ENCODE data around the gene MAP1LC3B.

The MAP1LC3B gene

DNA sequence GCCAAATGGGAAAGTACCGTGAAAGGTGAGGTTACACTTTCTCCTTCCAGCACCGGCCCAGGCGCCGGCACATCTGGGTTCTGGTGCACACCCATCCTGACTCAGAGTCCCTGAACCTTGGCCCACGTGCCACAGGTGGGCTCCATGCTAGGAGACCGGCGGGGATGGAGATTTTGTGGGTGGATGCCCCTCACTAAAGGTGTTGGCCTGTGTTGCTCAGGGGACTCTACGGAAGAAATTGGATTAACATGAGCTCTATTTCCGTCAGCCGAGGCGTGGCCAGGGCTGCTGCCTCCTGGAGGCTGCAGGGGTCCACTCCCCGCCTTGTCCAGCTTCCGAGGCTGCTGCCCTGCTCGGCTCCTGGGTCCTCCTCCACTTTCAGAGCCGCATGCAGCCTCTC, 39.3 kb upstream of the MAP1LC3B start:
- H3K27ac ChIP-seq: no peak overlapping the region
- TF ChIP-seq, protein P1, sequence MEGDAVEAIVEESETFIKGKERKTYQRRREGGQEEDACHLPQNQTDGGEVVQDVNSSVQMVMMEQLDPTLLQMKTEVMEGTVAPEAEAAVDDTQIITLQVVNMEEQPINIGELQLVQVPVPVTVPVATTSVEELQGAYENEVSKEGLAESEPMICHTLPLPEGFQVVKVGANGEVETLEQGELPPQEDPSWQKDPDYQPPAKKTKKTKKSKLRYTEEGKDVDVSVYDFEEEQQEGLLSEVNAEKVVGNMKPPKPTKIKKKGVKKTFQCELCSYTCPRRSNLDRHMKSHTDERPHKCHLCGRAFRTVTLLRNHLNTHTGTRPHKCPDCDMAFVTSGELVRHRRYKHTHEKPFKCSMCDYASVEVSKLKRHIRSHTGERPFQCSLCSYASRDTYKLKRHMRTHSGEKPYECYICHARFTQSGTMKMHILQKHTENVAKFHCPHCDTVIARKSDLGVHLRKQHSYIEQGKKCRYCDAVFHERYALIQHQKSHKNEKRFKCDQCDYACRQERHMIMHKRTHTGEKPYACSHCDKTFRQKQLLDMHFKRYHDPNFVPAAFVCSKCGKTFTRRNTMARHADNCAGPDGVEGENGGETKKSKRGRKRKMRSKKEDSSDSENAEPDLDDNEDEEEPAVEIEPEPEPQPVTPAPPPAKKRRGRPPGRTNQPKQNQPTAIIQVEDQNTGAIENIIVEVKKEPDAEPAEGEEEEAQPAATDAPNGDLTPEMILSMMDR (conservative IDR thresholded peaks at IDR 0.05): no peak

DNA sequence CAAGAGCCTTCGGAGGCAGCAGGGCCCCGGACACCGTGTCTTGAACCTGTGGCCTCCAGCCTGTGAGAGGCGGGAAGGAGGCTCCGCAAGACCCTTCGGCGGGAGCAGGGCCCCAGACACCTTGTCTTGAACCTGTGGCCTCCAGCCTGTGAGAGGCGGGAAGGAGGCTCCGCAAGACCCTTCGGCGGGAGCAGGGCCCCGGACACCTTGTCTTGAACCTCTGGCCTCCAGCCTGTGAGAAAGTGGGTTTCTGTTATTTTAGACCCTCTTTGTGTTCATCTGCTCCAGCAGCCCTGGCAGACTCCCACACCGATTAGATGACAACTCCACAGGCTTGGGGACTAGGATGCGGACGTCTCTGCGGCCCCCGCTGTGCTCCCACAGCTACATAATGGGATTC, 38.5 kb upstream of the MAP1LC3B start:
- TF ChIP-seq, protein P1 (conservative IDR thresholded peaks at IDR 0.05): no peak
- H3K27ac ChIP-seq: no peak overlapping the region

DNA sequence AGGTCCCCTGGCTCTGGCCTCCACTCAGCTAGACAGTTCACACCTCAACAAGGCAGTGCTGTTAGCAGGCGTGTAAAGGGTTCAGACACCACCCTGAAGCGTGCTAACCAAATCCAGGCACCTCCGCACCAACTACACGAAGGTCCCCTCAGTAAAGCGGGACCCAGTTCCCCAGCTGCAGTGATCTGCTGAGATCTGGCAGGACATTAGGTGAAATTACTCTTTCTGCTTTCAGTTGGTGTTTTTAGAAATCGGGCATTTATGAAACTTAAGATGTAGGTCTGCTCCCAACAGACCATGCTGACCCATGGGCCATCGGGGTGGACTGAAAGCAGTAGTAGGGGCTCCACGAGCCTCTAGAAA, 35.7 kb upstream of the MAP1LC3B start:
- no peak overlapping the region for H3K27ac ChIP-seq
- TF ChIP-seq, protein P1 (conservative IDR thresholded peaks at IDR 0.05): no peak

DNA sequence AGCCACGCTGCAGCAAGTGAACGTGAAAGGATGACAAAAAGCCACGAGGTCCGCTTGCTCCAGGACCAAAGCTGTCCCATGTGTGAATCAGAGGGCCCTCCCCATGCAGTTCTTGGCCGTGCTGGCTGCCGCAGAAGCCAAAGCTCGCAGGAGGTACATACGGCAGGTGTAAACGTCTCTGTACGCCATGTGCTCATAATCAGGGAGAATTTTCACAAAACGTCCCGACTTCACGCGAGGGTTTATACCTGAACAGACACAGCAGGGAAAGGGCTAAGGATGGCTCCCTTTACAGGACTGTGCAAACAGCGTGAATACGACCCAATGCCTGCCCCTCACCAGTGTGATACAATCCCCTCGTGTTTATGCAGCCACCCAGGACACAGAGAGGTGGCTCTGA, 33.9 kb upstream of the MAP1LC3B start:
- H3K27ac ChIP-seq: no peak overlapping the region
- TF ChIP-seq, protein P1 (conservative IDR thresholded peaks at IDR 0.05): no peak

DNA sequence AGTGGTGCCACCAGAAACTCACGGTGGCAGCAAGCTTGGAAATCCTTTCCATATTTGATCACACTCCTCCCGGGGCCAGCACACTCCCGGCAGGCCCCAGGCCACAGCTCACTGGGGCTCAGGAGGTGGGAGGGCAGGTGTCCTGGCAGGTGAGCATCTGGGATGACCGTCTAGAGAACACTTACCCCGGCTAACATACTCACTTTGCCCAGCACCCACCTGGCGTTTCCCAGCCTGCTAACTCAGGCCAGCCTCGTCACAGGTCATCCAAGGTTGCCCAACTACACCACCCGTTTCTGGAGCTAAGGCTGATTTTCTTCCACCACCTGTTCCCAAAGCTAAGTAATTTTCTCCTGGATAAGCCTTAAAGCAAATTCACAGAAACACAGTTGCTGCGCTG, 33.4 kb upstream of the MAP1LC3B start:
- no peak overlapping the region for H3K27ac ChIP-seq
- TF ChIP-seq, protein P1 (conservative IDR thresholded peaks at IDR 0.05): no peak

DNA sequence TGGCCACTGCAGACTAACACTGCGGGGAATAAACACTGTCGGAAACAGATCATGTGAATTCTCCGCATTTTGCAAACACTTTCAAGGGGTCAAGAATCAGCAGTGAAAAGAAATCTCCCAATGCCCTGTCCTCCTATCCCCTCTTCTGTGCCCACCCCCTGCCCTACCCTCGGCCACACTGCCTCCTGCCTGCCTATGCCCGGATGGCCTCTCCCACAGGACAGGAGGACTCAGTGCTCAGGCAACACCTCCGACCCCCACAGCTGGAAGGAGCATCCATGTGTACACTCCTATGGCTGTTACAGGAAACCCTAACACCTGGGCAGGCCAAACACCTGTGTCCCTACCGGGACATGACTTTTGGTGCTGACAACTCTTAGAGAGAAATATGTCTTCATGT, 33.0 kb upstream of the MAP1LC3B start:
- TF ChIP-seq, protein P1 (conservative IDR thresholded peaks at IDR 0.05): no peak
- no peak overlapping the region for H3K27ac ChIP-seq

DNA sequence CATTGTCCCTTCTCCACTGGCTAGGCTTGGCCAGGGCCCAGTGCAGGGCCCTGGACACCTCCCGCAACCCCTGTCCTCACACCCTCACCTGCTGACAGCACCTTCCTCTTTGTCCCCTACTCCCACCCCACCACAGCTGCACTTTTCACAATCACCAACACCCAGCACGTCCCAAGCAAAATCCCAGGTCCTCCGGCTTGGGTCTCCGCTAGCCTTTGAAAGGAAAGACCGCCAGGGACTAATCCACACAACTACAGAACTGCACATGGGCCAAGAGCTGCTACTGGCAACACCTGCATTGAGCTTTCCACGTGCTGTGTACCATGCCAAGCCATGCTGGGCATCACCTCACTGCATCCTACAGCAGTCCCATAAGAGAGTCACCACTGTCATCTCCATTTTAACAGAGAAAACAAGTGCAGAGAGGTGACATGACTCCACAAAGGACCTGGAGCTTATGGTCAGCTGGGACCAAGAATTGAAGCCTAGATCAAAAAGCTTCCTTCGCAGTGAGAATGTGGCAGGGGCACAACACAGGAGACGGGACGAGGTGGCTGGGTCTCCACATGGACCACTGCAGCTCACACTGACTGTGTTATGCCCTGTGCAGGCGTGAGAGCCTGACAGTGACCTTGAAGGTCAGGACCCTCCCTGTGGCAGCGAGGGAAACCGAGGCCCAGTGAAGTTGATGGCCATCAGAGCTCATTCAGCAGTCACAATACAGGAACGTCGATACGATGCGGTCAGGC, 31.1 kb upstream of the MAP1LC3B start:
- TF ChIP-seq, protein P1 (conservative IDR thresholded peaks at IDR 0.05): no peak
- H3K27ac ChIP-seq: no peak overlapping the region

Measured in VCaP (cell line).